Ascending aorta (tissue), 2 donors: Measurements from ENCODE around the gene TIGD1. TPM values are rescaled to one million over a fixed set of nuclear protein-coding genes. Genes with fewer than 3 reads are reported as not detected.

Experiments
- DNase-seq, 2 donors: peaks; one replicate each; pipeline ENCODE4 v3.0.0-alpha.2; 2019; ENCODE audit warnings: low spot score in 2 of 2
- H3K27ac ChIP-seq, 2 donors: fragments of 200-600 bp; sonication (generic); one replicate each; pipeline ENCODE4 v1.5.1; 2016 to 2017; ENCODE audit warnings: mild to moderate bottlenecking in 1 of 2
- H3K27me3 ChIP-seq: fragments of 200-600 bp; sonication (generic); one replicate; pipeline ENCODE4 v1.5.1; 2017
- H3K36me3 ChIP-seq, 2 donors: fragments of 200-600 bp; sonication (generic); one replicate each; pipeline ENCODE4 v1.5.1; 2016
- H3K4me1 ChIP-seq, 2 donors: fragments of 200-600 bp; sonication (generic); one replicate each; pipeline ENCODE4 v1.5.1; 2016 to 2017; ENCODE audit warnings: mild to moderate bottlenecking in 1 of 2
- H3K4me3 ChIP-seq, 2 donors: fragments of 200-600 bp; sonication (generic); one replicate each; pipeline ENCODE4 v1.5.1; 2016 to 2017; ENCODE audit warnings: mild to moderate bottlenecking in 1 of 2
- H3K9me3 ChIP-seq, 2 donors: fragments of 200-600 bp; sonication (generic); one replicate each; pipeline ENCODE4 v1.5.1; 2016
- CTCF ChIP-seq, 3 experiments: fragments of 200-600 bp in 2 of 3; fragments of 450-650 bp in 1 of 3; sonication (generic) in 2 of 3; IDR thresholded peaks; one replicate each; pipeline ENCODE4 v1.5.1; 2016 to 2019; ENCODE audit warnings: antibody characterized with exemption in 3 of 3, mild to moderate bottlenecking in 1 of 3, moderate library complexity in 1 of 3
- intact Hi-C: fragments of 100-400 bp; cut with DNase I; formaldehyde crosslinking; loops from one replicate; pipeline ENCODE4 v1.15.1; 2023
- total RNA-seq: library from RNA; depleted of rRNA; stranded (reverse); fragments of >200 nt; gene quantifications from one replicate; pipeline ENCODE4 v1.1.0, GENCODE V29; 2016

Gene TIGD1
- total RNA-seq, 1 donor from 2014 or later: 0.53 TPM

GRCh38 chr2:232519581-232520438, 30.5 kb downstream of the TIGD1 start, which contains the start of gene PRSS56:
Gene PRSS56 (plus strand): TSS chr2:232520388. CDS start chr2:232520599, 211 bp downstream.
- Histone ChIP-seq H3K27ac (no peak within 1 kb of the TSS), H3K36me3 (no peaks in the 10 kb centered on the region), H3K9me3 (no peaks in the 10 kb centered on the region), H3K4me3 (no peak within 1 kb of the TSS), H3K4me1 (peaks cover 15 to 20% of the 10 kb centered on the region in 2 donors), H3K27me3 (peaks cover 29% of the 10 kb centered on the region)
- DNase-seq: no peak
- intact Hi-C loops: loop anchor here (10.0 kb wide), 1 partner anchor 595 kb away; the partner anchor contains the start of gene NPPC
- TF ChIP-seq CTCF (IDR thresholded peaks at IDR 0.05): no peak

- H3K36me3 ChIP-seq: no peaks in the 10 kb centered on the region
- intact Hi-C loops: no loop called here
- peaks cover 25% of the 10 kb centered on the region for H3K27me3 ChIP-seq
- no peaks in the 10 kb centered on the region for H3K9me3 ChIP-seq
- H3K4me3 ChIP-seq: no peak overlapping the region
- H3K4me1 ChIP-seq: peaks cover 12 to 16% of the 10 kb centered on the region in 2 donors
- no peak overlapping the region for H3K27ac ChIP-seq
- TF ChIP-seq CTCF (IDR thresholded peaks at IDR 0.05): no peak
- DNase-seq: no peak
These were observed 31.5 kb downstream of the TIGD1 start for GRCh38 chr2:232518844-232519243.

GRCh38 chr2:232516551-232516950, 33.8 kb downstream of the TIGD1 start:
- intact Hi-C loops: no loop called here
- peaks cover 2% of the 10 kb centered on the region for H3K27me3 ChIP-seq

GRCh38 chr2:232515639-232516038, 34.7 kb downstream of the TIGD1 start:
- Histone ChIP-seq H3K36me3 (no peaks in the 10 kb centered on the region), H3K27me3 (no peaks in the 10 kb centered on the region), H3K4me3 (no peak overlapping the region), H3K27ac (no peak overlapping the region), H3K4me1 (no peaks in the 10 kb centered on the region), H3K9me3 (no peaks in the 10 kb centered on the region)
- TF ChIP-seq CTCF (IDR thresholded peaks at IDR 0.05): no peak
- no peak for DNase-seq
- intact Hi-C loops: no loop called here

More at GRCh38 chr2:232516551-232516950, 33.8 kb downstream of the TIGD1 start:
- peaks cover 0 to under 1% of the 10 kb centered on the region in 2 donors for H3K4me1 ChIP-seq
- TF ChIP-seq CTCF (IDR thresholded peaks at IDR 0.05): no peak
- no peaks in the 10 kb centered on the region for H3K9me3 ChIP-seq
- H3K4me3 ChIP-seq: no peak overlapping the region
- H3K27ac ChIP-seq: no peak overlapping the region
- H3K36me3 ChIP-seq: no peaks in the 10 kb centered on the region
- DNase-seq: no peak

GRCh38 chr2:232513353-232513752, 37.0 kb downstream of the TIGD1 start:
- Histone ChIP-seq H3K36me3 (no peaks in the 10 kb centered on the region), H3K4me3 (no peak overlapping the region), H3K9me3 (no peaks in the 10 kb centered on the region), H3K27ac (no peak overlapping the region), H3K4me1 (no peaks in the 10 kb centered on the region), H3K27me3 (no peaks in the 10 kb centered on the region)
- TF ChIP-seq CTCF (IDR thresholded peaks at IDR 0.05): no peak
- intact Hi-C loops: no loop called here
- DNase-seq: no peak
